Stomach (tissue), 9 donors: ENCODE results near the gene SLC4A2. TPM values are rescaled to one million over a fixed set of nuclear protein-coding genes. Genes with fewer than 3 reads are reported as not detected.
A peak's percentile ranks its signal among the peaks of the same experiment; 100 is the strongest.

Experiments used
- DNase-seq, 2 donors: peaks; one replicate each; pipeline versions ENCODE4 v3.0.0 to v3.0.0-alpha.2; 2013 to 2019
- H3K27ac ChIP-seq, 5 donors: fragments of 200-600 bp in 4 of 5; sonication (generic) in 4 of 5; one replicate each; pipeline ENCODE4 v1.5.1; 2013 to 2019; ENCODE audit warnings: mild to moderate bottlenecking in 1 of 5, moderate library complexity in 1 of 5
- H3K27me3 ChIP-seq, 3 donors: fragments of 200-600 bp; sonication (generic); one replicate each; pipeline ENCODE4 v1.5.1; 2017 to 2019; ENCODE audit warnings: mixed run types in 1 of 3
- H3K36me3 ChIP-seq, 4 donors: fragments of 200-600 bp; sonication (generic); 1 replicate in 3 of 4; 2 replicates in 1 of 4; pipeline ENCODE4 v1.5.1; 2016 to 2019
- H3K4me1 ChIP-seq, 4 donors: fragments of 200-600 bp; sonication (generic); one replicate each; pipeline ENCODE4 v1.5.1; 2016 to 2019
- H3K4me3 ChIP-seq, 4 donors: fragments of 200-600 bp; sonication (generic) in 3 of 4; one replicate each; pipeline ENCODE4 v1.5.1; 2016 to 2019; ENCODE audit warnings: mild to moderate bottlenecking in 1 of 4
- H3K9me3 ChIP-seq, 4 donors: fragments of 200-600 bp; sonication (generic); one replicate each; pipeline ENCODE4 v1.5.1; 2016 to 2019
- EP300 ChIP-seq: sonication (generic); formaldehyde crosslinking; IDR thresholded peaks from one replicate; pipeline ENCODE4 v1.6.1; 2017; ENCODE audit warnings: antibody characterized with exemption
- POLR2A ChIP-seq, 4 donors: fragments of 450-650 bp; IDR thresholded peaks; one replicate each; pipeline ENCODE4 v1.6.1; 2016; ENCODE audit warnings: antibody characterized with exemption in 4 of 4, control low read depth in 2 of 4, mild to moderate bottlenecking in 1 of 4, moderate library complexity in 1 of 4
- POLR2AphosphoS5 ChIP-seq, 3 donors: sonication (generic); formaldehyde crosslinking; IDR thresholded peaks; one replicate each; pipeline ENCODE4 v1.6.1; 2016; ENCODE audit warnings: antibody characterized with exemption in 3 of 3
- WGBS, 5 donors: extraction: QIAGEN DNeasy Blood & Tissue Kit in 3 of 5; methylation state at CpG; one replicate each; pipeline versions ENCODE4 v1.1.5 to v1.1.7; 2013 to 2018; 5-methylcytosine and 5-hydroxymethylcytosine counted together
- intact Hi-C: fragments of 100-400 bp; cut with DNase I; formaldehyde crosslinking; loops from one replicate; pipeline ENCODE4 v1.15.1; 2023; ENCODE audit warnings: low total_unique reads
- polyA plus RNA-seq, 3 donors: library from polyadenylated mRNA; stranded (reverse); fragments of 200-250 nt; gene quantifications; one replicate each; pipeline ENCODE4 v1.2.3, GENCODE V29; 2013
- total RNA-seq, 5 donors: library from RNA; depleted of rRNA; stranded (reverse); fragments of >200 nt; gene quantifications; one replicate each; pipeline versions ENCODE4 v1.1.0 to v1.2.3, GENCODE V29; 2014 to 2016
- TF ChIP-seq, protein P1 (sequence below), 7 experiments: fragments of 450-650 bp in 4 of 7; fragments of 200-600 bp in 3 of 7; sonication (generic) in 3 of 7; IDR thresholded peaks; one replicate each; pipeline ENCODE4 v1.5.1; 2016 to 2019; ENCODE audit warnings: antibody characterized with exemption in 7 of 7, control low read depth in 2 of 7, mild to moderate bottlenecking in 1 of 7
- donor health status: healthy with polysubstance abuse.
- donor health status: Bipolar disorder and iron deficiency.
- donor health status: healthy.

Gene SLC4A2
- total and polyA plus RNA-seq, 8 donors, result 65.9 to 296 (median 126) TPM

DNA sequence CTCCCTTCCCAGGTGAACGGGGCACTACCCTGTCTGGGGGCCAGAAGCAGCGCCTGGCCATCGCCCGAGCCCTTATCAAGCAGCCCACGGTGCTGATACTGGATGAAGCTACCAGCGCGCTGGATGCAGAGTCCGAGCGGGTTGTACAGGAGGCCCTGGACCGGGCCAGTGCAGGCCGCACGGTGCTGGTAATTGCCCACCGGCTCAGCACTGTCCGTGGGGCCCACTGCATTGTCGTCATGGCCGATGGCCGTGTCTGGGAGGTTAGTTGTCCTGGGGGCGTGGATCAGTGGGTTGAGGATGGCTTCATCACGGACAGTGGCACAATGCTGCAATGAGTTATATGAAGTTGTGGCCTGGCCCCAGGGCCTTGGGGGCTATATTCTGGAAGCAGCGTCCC is 15.4 kb upstream of the SLC4A2 start:
- Histone ChIP-seq H3K27ac (no peak overlapping the region), H3K4me3 (no peak overlapping the region), H3K4me1 (peaks cover 13 to 27% (median 20%) of the 10 kb centered on the region in 4 donors), H3K27me3 (no peaks in the 10 kb centered on the region), H3K9me3 (no peaks in the 10 kb centered on the region), H3K36me3 (peaks cover 6 to 56% (median 47%) of the 10 kb centered on the region in 4 donors)
- intact Hi-C loops, result no loop called here
- WGBS, 5 donors, result 90 to 94% (median 93%) methylated on average over 19 to 20 of the region's 20 CpGs
- DNase-seq, result no peak
- TF ChIP-seq, protein P1, sequence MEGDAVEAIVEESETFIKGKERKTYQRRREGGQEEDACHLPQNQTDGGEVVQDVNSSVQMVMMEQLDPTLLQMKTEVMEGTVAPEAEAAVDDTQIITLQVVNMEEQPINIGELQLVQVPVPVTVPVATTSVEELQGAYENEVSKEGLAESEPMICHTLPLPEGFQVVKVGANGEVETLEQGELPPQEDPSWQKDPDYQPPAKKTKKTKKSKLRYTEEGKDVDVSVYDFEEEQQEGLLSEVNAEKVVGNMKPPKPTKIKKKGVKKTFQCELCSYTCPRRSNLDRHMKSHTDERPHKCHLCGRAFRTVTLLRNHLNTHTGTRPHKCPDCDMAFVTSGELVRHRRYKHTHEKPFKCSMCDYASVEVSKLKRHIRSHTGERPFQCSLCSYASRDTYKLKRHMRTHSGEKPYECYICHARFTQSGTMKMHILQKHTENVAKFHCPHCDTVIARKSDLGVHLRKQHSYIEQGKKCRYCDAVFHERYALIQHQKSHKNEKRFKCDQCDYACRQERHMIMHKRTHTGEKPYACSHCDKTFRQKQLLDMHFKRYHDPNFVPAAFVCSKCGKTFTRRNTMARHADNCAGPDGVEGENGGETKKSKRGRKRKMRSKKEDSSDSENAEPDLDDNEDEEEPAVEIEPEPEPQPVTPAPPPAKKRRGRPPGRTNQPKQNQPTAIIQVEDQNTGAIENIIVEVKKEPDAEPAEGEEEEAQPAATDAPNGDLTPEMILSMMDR (IDR thresholded peaks at IDR 0.05), result no peak
- TF ChIP-seq POLR2AphosphoS5 (IDR thresholded peaks at IDR 0.05), result no peak

DNA sequence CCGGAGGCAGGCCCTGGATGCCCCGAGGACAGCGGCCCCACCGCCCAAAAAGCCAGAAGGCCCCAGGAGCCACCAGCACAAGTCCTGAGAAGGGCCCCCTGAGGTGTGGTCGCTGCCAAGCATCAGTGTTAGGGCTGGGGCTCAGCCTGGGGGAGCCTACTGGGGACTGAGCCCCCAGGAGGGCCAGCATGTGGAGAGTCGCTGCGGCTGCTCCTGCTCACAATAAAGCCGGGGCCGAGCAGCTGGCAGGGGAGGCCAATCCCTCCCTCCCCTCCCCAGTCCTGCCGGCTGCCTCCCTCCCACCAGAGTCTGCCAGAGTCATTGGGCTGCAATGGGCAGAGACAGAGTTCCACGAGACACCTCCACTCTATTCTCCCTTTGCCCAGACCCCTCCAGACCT is 14.1 kb upstream of the SLC4A2 start:
- peaks cover 6 to 56% (median 47%) of the 10 kb centered on the region in 4 donors for H3K36me3 ChIP-seq
- no peak for TF ChIP-seq EP300
- TF ChIP-seq POLR2A (IDR thresholded peaks at IDR 0.05), result no peak
- TF ChIP-seq, protein P1 (IDR thresholded peaks at IDR 0.05), result no peak
- TF ChIP-seq POLR2AphosphoS5 (IDR thresholded peaks at IDR 0.05), result no peak
- H3K27me3 ChIP-seq, result peaks cover 0 to 5% (median under 1%) of the 10 kb centered on the region in 3 donors
- intact Hi-C loops, result no loop called here
- no peak for DNase-seq
- peaks cover 5 to 17% (median 9%) of the 10 kb centered on the region in 4 donors for H3K4me1 ChIP-seq
- no peak overlapping the region for H3K4me3 ChIP-seq
- H3K27ac ChIP-seq, result no peak overlapping the region
- no peaks in the 10 kb centered on the region for H3K9me3 ChIP-seq
- 83 to 94% (median 89%) methylated on average over 2 to 11 of the region's 11 CpGs for WGBS, 5 donors

DNA sequence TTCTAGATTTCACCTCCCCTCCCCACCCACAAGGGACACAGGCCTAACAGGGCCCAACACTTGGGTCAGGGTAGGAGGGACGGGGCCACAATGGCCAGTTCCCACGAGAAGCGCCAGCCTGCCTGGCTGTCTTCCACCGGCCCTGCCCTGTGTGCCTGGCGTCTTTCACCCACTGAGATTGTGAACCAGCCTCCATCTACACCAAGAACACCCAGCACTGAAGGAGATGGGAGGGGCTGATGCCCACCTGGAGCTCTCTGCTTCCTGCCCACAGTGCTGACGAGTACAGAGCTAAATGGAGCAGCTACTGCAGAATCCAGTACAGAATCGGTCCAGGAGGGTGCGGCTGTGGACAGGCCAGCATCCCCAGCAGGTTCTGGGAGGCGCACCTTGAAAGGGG is 13.4 kb upstream of the SLC4A2 start:
- intact Hi-C loops, result no loop called here
- peaks cover 6 to 54% (median 45%) of the 10 kb centered on the region in 4 donors for H3K36me3 ChIP-seq

DNA sequence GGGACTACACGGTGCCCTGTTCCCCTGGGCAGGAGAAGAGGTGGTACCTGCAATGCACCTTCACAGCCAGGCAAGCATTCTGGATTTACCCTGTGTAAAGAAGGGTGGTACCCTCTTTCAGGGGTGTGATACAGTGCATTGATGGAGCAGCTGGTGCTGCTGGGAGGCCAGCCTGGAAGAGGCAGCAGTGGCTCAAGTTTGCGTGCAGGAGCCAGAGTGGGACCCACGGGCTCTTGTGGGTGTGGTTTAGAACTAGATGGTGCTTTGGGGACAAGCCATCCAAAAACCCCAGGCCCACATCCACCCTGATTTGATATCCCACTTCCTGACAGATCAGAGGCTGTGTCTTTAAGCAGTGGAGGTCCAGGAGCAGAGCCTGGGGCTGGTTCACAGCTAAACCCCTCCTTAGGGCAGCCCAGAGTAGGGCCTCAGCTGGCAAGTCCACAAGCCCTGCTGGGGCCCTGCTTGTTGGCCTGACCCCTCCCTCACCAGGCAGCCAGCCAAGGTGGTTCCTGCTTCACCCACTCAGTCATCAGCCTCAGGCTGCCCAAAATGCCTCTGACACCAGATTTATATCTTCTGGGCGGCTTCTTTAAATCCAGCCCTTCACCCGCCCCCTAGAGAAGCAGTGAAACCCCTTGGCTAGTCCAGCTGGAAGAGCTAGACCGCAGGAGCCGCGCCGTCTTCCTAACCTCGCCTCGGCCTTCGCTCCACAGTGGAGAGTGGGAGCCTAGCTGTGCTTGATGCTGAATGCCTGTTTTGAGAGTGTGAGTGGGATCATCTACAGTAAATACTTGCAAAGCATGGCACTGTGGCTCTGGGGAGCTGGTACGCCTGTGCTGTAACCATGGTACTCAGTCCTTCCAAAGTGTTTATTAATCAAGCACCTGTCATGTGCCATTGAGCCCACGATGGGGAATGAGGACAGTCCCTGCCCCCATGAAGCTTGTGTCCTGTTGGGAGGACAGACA is 12.5 kb upstream of the SLC4A2 start:
- Histone ChIP-seq H3K36me3 (peaks cover 6 to 45% (median 37%) of the 10 kb centered on the region in 4 donors), H3K4me3 (no peak overlapping the region), H3K27ac (no peak overlapping the region), H3K4me1 (peaks cover 6 to 30% (median 21%) of the 10 kb centered on the region in 4 donors), H3K27me3 (peaks cover 0 to 22% (median 11%) of the 10 kb centered on the region in 3 donors), H3K9me3 (no peaks in the 10 kb centered on the region)
- TF ChIP-seq EP300 (no peak), POLR2A (IDR thresholded peaks at IDR 0.05) (no peak), POLR2AphosphoS5 (IDR thresholded peaks at IDR 0.05) (no peak)
- TF ChIP-seq, protein P1 (IDR thresholded peaks at IDR 0.05), result no peak
- intact Hi-C loops, result no loop called here
- DNase-seq, result peak in 1 of 2 donors; percentile 75
- 39 to 57% (median 42%) methylated on average over 12 to 14 of the region's 14 CpGs for WGBS, 5 donors

More for the DNA sequence above, 13.4 kb upstream of the SLC4A2 start:
- no peaks in the 10 kb centered on the region for H3K9me3 ChIP-seq
- TF ChIP-seq, protein P1 (IDR thresholded peaks at IDR 0.05), result no peak
- no peak for TF ChIP-seq POLR2AphosphoS5 (IDR thresholded peaks at IDR 0.05)
- no peak for TF ChIP-seq EP300
- TF ChIP-seq POLR2A (IDR thresholded peaks at IDR 0.05), result no peak
- no peak for DNase-seq
- no peak overlapping the region for H3K4me3 ChIP-seq
- peaks cover 0 to 12% (median 8%) of the 10 kb centered on the region in 3 donors for H3K27me3 ChIP-seq
- no peak overlapping the region for H3K27ac ChIP-seq
- 70 to 79% (median 74%) methylated on average over 9 of the region's 9 CpGs for WGBS, 5 donors
- H3K4me1 ChIP-seq, result peaks cover 6 to 21% (median 13%) of the 10 kb centered on the region in 4 donors
